ENCODE measurements around the gene PLB1.

DNA sequence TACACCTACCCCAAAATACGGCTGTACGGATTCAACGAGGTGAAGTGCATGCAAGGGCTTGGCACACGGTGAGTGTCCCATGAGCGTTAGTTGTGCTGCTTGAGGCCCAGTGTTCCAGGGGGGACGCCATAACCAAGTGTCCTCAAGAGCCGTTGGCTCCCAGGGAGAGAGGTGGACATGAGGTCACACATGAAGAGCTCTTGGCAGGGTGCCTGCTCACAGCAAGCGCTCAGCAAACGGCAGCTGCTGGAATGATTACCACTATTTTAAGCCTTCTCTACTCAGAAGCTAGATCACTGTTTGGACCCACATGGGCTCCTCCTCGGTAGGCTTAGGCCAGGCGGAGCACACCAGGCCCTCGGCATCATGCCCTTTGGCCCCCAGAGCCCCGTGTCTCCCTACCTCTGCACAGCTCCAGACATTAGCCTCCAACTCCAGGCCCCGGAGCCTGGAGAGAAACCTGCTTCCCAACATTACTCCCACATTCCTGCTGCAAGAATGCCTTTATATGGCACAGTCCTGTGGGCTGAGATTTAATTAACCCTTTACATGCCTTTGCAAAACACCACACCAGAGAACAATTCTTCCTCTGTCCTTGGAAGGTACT is 187.3 kb downstream of the PLB1 start:
- TF ChIP-seq, protein P1, sequence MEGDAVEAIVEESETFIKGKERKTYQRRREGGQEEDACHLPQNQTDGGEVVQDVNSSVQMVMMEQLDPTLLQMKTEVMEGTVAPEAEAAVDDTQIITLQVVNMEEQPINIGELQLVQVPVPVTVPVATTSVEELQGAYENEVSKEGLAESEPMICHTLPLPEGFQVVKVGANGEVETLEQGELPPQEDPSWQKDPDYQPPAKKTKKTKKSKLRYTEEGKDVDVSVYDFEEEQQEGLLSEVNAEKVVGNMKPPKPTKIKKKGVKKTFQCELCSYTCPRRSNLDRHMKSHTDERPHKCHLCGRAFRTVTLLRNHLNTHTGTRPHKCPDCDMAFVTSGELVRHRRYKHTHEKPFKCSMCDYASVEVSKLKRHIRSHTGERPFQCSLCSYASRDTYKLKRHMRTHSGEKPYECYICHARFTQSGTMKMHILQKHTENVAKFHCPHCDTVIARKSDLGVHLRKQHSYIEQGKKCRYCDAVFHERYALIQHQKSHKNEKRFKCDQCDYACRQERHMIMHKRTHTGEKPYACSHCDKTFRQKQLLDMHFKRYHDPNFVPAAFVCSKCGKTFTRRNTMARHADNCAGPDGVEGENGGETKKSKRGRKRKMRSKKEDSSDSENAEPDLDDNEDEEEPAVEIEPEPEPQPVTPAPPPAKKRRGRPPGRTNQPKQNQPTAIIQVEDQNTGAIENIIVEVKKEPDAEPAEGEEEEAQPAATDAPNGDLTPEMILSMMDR (IDR thresholded peaks at IDR 0.05; ENCODE audit: poor library complexity): no peak
- no peak for TF ChIP-seq EZH2 (IDR thresholded peaks at IDR 0.05; ENCODE audit: borderline replicate concordance)
